Measurements from ENCODE around the gene PRAMEF12.
A peak's percentile ranks its signal among the peaks of the same experiment; 100 is the strongest.
"Not testable (repeated sequence)": the region's sequence is repeated elsewhere in the genome, so short reads cannot be mapped to it uniquely, and the experiment has no call there.

PRAMEF12 gene

GRCh38 chr1:12773438-12773837 is at the start of gene PRAMEF12:
TSS of gene PRAMEF12 (plus strand) at chr1:12773738. CDS start at chr1:12774868, 1,130 bp downstream.
- no peak for DNase-seq

GRCh38 chr1:12728391-12728790 is 45.1 kb upstream of the PRAMEF12 start:
- no peak for DNase-seq

GRCh38 chr1:12730156-12730555 is 43.4 kb upstream of the PRAMEF12 start:
- DNase-seq: no peak

GRCh38 chr1:12731084-12731483 is 42.5 kb upstream of the PRAMEF12 start:
- not testable (repeated sequence) for DNase-seq

- no peak for DNase-seq
These were observed 38.9 kb upstream of the PRAMEF12 start for GRCh38 chr1:12734651-12735050.

GRCh38 chr1:12738934-12739333 is 34.6 kb upstream of the PRAMEF12 start:
- DNase-seq: no peak

GRCh38 chr1:12739613-12740012 is 33.9 kb upstream of the PRAMEF12 start:
- DNase-seq: no peak

GRCh38 chr1:12741946-12742345 is 31.6 kb upstream of the PRAMEF12 start:
- DNase-seq: no peak

- no peak for DNase-seq
These were observed 28.2 kb upstream of the PRAMEF12 start for GRCh38 chr1:12745126-12745991.

- peak; percentile 44 for DNase-seq
These were observed 27.6 kb upstream of the PRAMEF12 start, which contains the start of gene CFAP107 for GRCh38 chr1:12745992-12746323. TSS of gene CFAP107 (plus strand) at chr1:12746200. CDS start at chr1:12746431, 231 bp downstream.

- DNase-seq: no peak
These were observed 24.7 kb upstream of the PRAMEF12 start for GRCh38 chr1:12748778-12749355.

- DNase-seq: no peak
These were observed 18.8 kb upstream of the PRAMEF12 start for GRCh38 chr1:12754738-12755137.

- DNase-seq: no peak
These were observed 17.3 kb upstream of the PRAMEF12 start for GRCh38 chr1:12756273-12756672.

GRCh38 chr1:12756768-12757413 is 16.6 kb upstream of the PRAMEF12 start:
- DNase-seq: no peak

- DNase-seq: no peak
These were observed 15.7 kb upstream of the PRAMEF12 start for GRCh38 chr1:12757836-12758235.

- no peak for DNase-seq
These were observed 13.2 kb upstream of the PRAMEF12 start for GRCh38 chr1:12760256-12760795.

- no peak for DNase-seq
These were observed 11.8 kb upstream of the PRAMEF12 start for GRCh38 chr1:12761781-12762180.

GRCh38 chr1:12762766-12763165 is 10.8 kb upstream of the PRAMEF12 start:
- no peak for DNase-seq

- DNase-seq: no peak
These were observed 10.1 kb upstream of the PRAMEF12 start for GRCh38 chr1:12763479-12763878.

GRCh38 chr1:12764016-12764415 is 9.5 kb upstream of the PRAMEF12 start:
- DNase-seq: no peak

- no peak for DNase-seq
These were observed 4.5 kb upstream of the PRAMEF12 start for GRCh38 chr1:12769031-12769430.

- no peak for DNase-seq
These were observed 3.5 kb upstream of the PRAMEF12 start for GRCh38 chr1:12769976-12770505.

- DNase-seq: no peak
These were observed 2.9 kb upstream of the PRAMEF12 start for GRCh38 chr1:12770620-12771019.
